ENCODE data around the gene XIAP.
"Not testable (repeated sequence)": the region's sequence is repeated elsewhere in the genome, so short reads cannot be mapped to it uniquely, and the experiment has no call there.

Gene XIAP

DNA sequence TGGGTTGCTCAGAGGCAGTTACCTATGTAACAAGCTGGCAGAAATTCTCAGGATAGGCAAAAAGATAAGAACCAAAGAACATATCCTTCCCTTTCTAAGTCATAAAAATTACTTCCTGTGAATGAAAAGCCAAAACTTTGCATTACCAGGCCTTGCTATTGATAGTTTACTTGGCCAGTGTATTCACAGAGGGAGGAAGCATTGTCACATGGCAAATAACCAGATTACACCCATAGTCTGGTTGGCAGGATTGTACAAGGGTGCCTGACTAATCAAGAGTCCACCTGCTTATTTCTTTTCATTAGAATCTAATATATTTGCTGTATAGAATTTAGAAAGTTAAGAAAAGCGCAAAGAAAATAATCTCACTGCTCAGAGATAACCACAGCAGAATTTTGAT lies 14.1 kb downstream of the XIAP start:
- DNase-seq (ENCODE audit: low read depth in 3 of 3, low spot score in 1 of 3), result no peak

DNA sequence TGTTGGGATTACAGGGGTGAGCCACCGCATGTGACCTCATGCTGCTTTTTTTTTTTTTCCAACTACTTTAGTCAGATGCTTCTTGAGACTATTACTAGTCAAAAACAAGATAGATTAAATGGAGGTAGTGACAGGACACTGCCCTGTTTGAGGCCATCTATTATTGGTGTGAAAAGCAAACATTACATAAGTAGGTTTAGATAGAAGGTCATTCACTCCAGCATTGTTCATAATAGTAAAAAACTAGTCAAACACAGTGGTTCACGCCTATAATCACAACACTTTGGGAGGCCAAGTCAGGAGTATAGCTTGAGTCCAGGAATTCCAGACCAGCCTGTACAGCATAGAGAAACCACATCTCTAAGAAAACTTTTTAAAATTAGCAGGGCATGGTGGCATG lies 16.3 kb downstream of the XIAP start:
- DNase-seq (ENCODE audit: low read depth in 3 of 3, low spot score in 1 of 3), result no peak

DNA sequence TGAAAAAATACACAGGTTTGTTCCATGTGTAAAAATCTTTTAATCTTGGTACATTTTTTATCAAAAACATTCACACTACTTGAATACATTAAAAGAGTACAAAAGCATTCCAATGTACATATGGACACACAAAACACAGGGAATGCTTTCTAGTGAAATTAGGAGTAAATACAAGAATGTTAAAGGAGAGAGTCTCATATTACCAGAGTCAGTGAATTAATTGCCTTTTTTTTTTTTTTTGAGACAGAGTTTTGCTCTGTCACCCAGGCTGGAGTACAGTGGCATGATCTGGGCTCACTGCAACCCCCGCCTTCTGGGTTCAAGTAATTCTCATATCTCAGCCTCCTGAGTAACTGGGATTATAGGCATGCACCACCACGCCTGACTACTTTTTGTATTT lies 17.0 kb downstream of the XIAP start:
- DNase-seq (ENCODE audit: low read depth in 3 of 3, low spot score in 1 of 3), result no peak

DNA sequence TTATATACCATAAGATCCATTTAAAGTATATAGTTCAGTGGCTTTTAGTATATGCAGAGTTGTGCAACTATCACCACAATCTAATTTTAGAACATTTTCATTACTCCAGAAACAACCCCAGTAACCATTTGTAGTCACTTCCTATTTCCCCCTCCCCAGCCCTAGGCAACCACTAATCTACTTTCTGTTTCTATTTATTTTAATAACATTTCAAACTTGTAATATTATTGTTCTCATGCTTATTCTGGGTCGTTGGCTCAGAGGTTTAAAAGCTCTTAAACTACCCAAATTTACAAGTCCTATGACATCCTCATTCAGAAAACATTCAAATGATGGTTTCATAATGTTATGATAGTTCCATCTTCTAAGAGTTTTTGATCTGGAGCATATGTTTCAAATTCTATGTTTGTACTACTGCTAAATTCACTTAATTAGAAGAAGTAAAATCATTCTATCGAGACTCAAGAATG lies 18.4 kb downstream of the XIAP start:
- DNase-seq (ENCODE audit: low read depth in 3 of 3, low spot score in 1 of 3), result no peak

DNA sequence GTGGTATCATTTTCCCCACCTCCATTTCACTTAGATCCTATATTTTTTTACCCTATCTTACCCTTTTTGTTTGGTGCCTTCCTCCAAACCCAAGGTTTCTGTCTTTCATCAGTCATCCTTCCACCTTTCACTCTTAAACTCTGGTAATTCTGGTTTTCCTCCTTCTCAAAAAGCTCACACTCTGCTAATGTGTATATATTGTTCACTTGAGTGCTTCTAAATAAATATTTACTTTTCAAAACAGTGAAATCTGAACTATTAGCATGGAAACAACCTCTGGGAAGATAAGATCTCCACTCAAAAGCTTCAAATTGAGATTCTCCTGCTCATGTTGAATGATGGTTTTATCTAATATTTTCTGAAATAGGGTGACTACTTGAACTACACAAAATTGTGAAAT lies 21.5 kb downstream of the XIAP start:
- DNase-seq (ENCODE audit: low read depth in 3 of 3, low spot score in 1 of 3), result no peak

DNA sequence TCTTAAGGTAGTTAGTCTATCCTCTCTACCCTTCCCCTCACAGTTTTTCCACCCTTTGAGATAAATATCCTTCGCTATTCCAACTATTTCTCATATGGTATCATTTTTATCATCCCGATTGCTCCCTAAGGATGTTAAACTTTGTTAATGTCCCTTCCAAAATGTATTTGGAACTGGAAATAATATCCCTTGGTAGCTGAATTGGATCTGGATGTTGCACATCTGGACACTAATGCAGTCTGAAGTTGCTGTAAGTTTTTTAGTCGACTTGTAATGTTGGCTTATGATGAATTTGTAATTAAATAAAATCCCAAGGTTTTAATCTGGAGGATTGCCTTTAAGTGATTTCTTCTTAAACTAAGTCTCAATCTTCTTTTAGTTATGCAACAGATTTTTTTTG lies 22.5 kb downstream of the XIAP start:
- no peak for DNase-seq (ENCODE audit: low read depth in 3 of 3, low spot score in 1 of 3)

DNA sequence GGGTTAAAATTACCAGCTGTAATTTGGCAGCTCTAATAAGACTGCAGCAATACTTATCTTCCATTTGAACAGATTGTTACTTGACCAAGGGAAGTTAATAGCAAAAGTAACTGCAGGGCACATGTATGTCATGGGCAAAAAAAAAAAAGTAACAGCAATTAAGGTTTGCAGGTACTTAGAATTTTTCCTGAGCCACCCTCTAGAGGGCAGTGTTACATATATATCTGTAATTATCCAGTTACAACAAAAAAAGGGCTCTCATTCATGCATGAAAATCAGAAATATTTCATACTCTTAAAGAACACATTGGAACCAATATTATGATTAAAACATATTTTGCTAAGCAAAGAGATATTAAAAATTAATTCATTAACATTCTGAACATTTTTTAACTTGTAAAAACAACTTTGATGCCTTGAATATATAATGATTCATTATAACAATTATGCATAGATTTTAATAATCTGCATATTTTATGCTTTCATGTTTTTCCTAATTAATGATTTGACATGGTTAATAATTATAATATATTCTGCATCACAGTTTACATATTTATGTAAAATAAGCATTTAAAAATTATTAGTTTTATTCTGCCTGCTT lies 25.1 kb downstream of the XIAP start:
- DNase-seq (ENCODE audit: low read depth in 3 of 3, low spot score in 1 of 3), result no peak

DNA sequence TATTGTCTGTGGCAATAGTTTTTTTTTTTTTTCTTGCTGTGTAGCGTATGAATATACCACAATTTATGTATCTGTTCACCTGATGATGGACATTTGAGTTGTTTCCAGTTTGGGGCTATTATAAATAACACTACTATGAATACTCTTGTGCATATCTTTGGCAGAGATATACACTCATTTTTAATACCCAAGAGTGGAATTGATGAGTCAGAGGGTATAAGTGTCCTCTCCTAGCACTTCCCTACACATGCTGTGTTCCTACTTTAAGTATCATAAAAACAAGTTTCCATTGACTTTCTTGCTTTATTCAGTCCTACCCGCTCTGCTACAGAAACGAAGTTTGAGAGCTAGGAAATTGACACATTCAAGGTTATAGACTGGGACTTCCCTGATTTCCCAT lies 39.8 kb downstream of the XIAP start:
- DNase-seq (ENCODE audit: low read depth in 3 of 3, low spot score in 1 of 3), result no peak

DNA sequence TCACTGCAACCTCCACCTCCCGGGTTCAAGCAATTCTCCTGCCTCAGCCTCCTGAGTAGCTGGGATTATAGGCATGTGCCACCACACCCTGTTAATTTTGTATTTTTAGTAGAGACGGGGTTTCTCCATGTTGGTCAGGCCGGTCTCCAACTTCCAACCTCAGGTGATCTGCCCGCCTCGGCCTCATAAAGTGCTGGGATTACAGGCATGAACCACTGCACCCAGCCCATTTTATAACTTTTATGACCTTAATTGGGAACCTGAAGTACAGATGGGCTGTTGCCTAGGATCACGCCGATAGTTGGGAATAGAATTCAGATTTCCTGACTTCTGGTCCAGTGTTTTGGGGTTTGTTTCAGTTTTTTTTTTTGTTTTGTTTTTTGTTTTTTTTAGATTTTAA lies 43.4 kb downstream of the XIAP start:
- not testable (repeated sequence) for DNase-seq (ENCODE audit: low read depth in 3 of 3, low spot score in 1 of 3)

DNA sequence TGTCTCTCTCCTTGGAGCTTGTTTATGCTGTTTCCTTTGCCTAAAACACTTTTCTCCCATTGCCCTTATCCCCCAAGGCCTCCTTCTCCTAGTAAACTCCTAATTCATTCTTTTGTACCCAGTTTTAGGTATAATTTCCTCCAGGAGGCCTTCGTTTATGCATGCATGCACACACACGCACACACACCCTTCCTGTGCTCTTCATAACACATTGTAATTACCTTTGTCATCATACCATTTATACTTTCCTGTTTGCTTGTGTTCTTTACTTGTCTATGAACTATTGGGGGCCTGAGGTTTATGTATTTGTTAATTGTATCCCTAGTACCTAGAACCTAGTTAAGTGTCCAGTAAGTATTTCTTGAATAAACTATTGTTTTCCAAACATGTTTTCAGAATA lies 45.5 kb downstream of the XIAP start:
- DNase-seq (ENCODE audit: low read depth in 3 of 3, low spot score in 1 of 3), result no peak

DNA sequence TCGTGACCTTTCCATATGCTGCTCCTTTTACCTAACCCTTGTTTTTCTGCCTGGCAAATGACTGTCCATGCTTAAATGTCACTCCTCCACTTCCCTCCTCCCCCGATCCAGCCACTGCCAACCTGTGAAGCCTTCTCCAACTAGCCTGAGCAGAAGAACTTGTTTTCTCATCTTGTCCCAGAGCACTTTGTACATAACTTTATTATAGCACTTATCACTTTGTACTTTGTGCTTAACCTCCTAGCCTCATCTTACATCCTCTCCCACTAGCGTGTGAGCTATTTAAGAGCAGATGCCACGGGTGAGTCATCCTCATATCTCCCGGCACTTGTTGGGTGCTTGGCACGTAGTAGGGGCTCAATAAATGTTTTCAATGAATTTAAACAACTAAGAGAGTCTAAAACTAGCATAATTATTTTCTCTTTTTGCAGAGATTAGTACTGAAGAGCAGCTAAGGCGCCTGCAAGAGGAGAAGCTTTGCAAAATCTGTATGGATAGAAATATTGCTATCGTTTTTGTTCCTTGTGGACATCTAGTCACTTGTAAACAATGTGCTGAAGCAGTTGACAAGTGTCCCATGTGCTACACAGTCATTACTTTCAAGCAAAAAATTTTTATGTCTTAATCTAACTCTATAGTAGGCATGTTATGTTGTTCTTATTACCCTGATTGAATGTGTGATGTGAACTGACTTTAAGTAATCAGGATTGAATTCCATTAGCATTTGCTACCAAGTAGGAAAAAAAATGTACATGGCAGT lies 46.9 kb downstream of the XIAP start:
- no peak for DNase-seq (ENCODE audit: low read depth in 3 of 3, low spot score in 1 of 3)

DNA sequence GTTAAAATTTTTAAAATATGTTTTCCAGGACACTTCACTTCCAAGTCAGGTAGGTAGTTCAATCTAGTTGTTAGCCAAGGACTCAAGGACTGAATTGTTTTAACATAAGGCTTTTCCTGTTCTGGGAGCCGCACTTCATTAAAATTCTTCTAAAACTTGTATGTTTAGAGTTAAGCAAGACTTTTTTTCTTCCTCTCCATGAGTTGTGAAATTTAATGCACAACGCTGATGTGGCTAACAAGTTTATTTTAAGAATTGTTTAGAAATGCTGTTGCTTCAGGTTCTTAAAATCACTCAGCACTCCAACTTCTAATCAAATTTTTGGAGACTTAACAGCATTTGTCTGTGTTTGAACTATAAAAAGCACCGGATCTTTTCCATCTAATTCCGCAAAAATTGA lies 49.7 kb downstream of the XIAP start:
- DNase-seq (ENCODE audit: low read depth in 3 of 3, low spot score in 1 of 3), result no peak

DNA sequence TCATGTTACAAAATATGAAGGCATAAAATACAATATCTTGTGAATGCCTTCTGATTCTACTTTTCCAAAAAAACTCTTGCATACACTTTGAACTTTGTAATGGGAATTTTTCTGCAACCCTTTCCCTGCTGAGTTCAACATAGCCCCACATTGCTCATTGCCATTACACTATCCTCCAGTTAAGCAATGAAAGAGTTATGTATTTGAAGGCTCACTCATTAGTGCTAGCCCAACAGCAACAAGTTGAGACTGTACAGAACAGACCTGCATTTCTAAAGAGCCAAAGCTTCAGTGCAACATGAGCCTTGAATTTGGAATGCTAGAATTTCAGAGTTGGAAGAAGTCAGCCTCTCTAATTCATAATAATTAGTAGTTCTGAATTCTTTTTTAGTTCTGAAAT lies 57.2 kb downstream of the XIAP start:
- DNase-seq (ENCODE audit: low read depth in 3 of 3, low spot score in 1 of 3), result no peak

DNA sequence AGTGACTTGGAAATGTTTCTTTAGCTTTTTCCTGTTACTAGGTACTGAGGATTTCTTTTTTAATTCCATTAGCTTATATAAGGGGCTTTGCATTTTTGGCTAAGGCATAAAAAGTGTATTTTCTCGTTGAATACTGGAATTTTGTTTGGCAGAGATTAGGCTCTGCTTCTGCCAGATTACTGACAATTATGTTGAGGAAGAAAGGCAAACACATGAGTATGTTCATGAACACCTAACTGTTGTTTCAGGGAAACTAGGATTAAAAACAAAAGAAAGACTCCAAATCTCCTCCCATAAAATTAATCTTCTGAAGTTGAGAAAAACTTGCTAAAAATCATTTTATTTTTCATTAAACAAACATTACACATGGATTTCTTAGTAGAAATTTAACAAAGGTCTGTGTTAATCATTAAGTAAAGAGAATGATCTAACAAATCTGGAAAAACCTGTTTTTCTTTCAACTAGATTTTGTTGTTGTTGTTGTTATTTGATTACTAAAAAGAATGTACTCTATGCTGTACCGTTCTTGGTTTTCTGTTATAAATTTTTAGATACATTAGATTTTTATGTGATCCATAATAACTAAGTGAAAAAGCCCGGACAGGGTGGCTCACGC lies 58.4 kb downstream of the XIAP start:
- no peak for DNase-seq (ENCODE audit: low read depth in 3 of 3, low spot score in 1 of 3)

DNA sequence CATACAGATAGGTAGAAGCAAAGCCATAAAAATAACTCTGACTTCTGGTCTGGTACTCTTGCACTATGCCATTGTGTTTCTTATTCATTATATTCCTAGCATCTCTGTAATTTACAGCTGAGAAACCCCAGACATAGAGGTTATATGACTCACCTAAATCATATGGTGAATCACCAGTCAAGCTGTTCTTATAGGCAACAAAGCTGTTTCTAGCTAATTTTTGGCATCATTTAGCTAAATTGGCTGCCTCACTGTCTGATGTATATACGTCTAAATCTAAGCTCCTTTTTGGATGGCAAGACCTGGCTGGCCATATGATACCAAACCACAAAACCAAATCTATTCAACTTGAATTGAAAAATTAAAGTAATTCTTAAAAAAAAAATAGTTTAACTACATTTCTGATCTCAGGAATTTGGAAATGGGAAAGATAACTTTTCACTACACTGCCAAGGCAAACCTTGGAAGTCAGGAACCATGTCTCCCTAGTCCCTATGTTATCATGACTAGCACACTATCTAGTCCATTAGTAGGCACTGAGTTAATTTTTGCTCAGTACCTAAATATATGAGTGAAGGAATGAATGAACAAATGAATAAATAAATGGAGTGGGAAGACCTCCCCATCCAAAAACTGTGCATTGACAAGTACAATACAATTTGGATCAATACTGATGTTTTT lies 60.4 kb downstream of the XIAP start:
- no peak for DNase-seq (ENCODE audit: low read depth in 3 of 3, low spot score in 1 of 3)

DNA sequence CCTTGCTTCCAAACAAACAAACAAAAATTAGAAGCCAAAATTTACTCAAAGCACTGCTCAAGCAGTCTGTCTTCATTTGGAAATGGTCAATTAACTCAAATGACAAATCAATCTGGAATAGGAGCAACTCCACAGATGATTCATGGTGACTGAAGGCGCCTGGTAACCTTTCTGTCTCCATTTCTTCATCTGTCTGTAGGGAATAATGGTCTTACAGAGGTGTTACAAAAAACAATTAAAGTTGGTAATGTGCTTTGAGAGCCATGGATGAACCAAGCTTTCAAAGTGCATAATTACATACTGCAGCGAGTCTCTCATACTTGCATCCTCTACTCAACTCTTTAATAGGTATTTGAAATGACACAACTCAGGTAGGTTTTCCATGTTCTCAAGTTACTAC lies 63.4 kb downstream of the XIAP start:
- DNase-seq (ENCODE audit: low read depth in 3 of 3, low spot score in 1 of 3), result no peak

DNA sequence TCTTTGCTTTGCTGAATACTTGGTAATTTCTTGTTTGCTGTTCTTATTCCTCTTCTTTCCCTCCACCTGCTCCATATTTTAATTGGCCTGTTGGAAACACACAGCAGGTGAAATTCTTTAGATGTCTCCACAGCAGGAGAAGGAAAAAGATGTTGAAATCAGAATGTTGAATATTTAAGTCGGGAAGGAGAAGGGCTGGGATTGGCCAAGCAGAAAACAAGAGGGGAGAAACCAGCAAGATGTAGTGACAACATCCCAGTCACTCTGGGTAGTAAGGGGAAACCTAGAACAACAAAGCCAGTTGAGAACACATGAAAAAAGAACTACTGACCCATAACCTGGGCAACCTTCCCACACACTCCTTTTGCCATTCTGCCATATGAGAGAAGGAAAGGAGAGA lies 64.3 kb downstream of the XIAP start:
- DNase-seq (ENCODE audit: low read depth in 3 of 3, low spot score in 1 of 3), result no peak

DNA sequence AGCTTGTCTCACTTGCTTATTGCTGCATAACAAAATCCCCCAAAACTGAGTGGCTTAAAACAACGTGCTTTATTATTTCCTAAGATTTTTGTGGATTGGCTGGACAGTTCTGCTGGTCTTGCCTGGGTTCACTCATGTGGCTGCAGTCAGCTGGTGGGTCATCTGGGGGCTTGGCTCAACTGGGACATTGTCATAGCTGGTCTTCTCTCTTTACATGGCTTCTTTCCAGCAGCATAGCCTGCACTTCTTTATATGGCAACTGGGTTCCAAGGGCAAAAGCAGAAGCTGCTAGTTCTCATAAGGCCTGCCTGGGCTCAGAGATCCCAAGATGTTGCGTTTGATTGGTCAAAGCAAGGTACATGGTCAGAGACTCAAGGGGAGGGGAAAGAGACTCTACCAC lies 68.0 kb downstream of the XIAP start:
- no peak for DNase-seq (ENCODE audit: low read depth in 3 of 3, low spot score in 1 of 3)

DNA sequence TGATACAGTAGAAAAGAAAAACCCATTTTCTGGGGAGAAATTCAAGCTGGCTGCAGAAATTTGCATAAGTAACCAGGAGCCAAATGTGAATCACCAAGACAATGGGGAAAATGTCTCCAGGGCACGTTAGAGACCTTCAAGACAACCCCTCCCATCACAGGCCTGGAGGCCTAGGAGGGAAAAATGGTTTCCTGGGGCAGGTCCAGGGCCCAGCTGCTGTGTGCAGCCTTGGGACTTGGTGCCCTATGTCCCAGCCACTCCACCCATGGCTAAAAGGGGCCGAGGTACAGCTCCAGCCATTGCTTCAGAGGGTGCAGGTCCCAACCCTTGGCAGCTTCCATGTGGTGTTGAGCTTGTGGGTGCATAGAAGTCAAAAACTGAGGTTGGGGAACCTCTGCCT lies 72.2 kb downstream of the XIAP start:
- DNase-seq (ENCODE audit: low read depth in 3 of 3, low spot score in 1 of 3), result not testable (repeated sequence)

DNA sequence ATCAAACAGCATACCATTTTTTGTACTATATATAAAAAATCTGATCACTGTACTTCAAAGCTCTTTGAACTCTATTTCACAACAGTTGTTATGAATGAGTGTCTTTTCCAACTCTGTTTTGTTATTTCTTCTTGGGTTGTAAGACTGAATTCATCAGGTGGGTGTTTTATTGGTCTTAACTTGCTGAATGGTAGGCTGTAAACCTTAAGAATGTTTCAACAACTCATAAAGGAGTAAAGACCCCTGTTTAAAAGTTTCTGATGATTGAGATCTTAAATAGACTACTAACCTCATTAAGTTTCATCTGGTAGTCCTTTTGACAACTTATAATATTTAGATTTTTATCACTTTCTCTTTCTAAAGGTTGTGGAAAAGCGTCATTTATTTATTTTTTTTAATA lies 83.2 kb downstream of the XIAP start:
- no peak for DNase-seq (ENCODE audit: low read depth in 3 of 3, low spot score in 1 of 3)

DNA sequence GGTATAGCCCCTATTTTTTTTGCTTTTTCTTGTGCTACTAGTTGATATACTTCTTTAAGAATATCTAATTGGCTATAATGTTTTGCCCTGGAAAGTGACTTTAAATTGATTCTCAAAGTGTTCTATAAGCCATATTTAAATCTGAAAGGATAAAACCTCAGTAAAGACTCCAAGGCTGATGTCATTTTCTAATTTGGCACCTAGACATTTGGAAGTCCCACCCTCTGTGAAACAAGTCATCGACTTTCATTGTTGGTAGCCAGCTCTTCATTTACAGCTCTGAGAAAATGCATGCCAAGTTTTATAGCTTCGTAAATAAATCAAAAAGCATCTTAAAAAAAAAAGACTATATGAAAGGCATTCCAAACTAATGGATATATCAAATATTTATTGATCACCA lies 83.6 kb downstream of the XIAP start:
- no peak for DNase-seq (ENCODE audit: low read depth in 3 of 3, low spot score in 1 of 3)

DNA sequence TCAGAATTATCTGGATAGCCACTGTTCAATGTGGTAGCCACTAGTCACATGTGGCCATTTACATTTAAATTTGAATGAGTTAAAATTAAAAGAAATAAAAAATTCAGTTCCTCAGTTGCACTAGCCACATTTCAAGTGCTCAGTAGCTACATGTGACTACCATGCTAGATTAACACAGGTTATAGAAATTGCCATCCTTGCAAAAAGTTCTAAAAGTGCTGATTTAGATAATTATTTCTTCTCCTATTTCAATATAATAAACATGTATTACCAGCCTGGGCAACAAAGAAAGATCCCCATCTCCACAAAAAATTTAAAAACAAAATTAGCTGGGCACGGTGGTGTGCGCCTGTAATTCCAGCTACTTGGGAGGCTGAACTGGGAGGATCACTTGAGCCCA lies 90.0 kb downstream of the XIAP start:
- DNase-seq (ENCODE audit: low read depth in 3 of 3, low spot score in 1 of 3), result no peak
